Karpas-422 (cell line): ENCODE measurements around the gene ZFP91. TPM values are rescaled to one million over a fixed set of nuclear protein-coding genes. Genes with fewer than 3 reads are reported as not detected.
"Not testable (repeated sequence)": the region's sequence is repeated elsewhere in the genome, so short reads cannot be mapped to it uniquely, and the experiment has no call there.

Experiments
- DNase-seq: peaks from one replicate; pipeline ENCODE4 v3.0.0-alpha.2; 2015
- H2AFZ ChIP-seq: fragments of 200-600 bp; sonication (generic); 2 replicates; pipeline ENCODE4 v1.6.1; 2014; ENCODE audit warnings: antibody characterized with exemption, low read length, mixed read lengths
- H3K27ac ChIP-seq: fragments of 200-600 bp; sonication (generic); 2 replicates; pipeline ENCODE4 v1.5.1; 2014; ENCODE audit warnings: mild to moderate bottlenecking, low read length, moderate library complexity
- H3K27me3 ChIP-seq: fragments of 200-600 bp; sonication (generic); 2 replicates; pipeline ENCODE4 v1.6.1; 2014; ENCODE audit warnings: low read length, mixed read lengths
- H3K36me3 ChIP-seq: fragments of 200-600 bp; sonication (generic); 2 replicates; pipeline ENCODE4 v1.6.1; 2014; ENCODE audit warnings: low read length, mixed read lengths; ENCODE audit not compliant: insufficient read depth
- H3K4me1 ChIP-seq: fragments of 200-600 bp; sonication (generic); 2 replicates; pipeline ENCODE4 v1.6.1; 2014; ENCODE audit warnings: mild to moderate bottlenecking, low read length, mixed read lengths
- H3K4me2 ChIP-seq: fragments of 200-600 bp; sonication (generic); 2 replicates; pipeline ENCODE4 v1.6.1; 2014; ENCODE audit warnings: low read length, low read depth, mild to moderate bottlenecking; ENCODE audit not compliant: poor library complexity, severe bottlenecking
- H3K4me3 ChIP-seq: fragments of 200-600 bp; sonication (generic); 2 replicates; pipeline ENCODE4 v1.5.1; 2014; ENCODE audit warnings: mild to moderate bottlenecking, antibody characterized with exemption, low read length, mixed read lengths
- H3K79me2 ChIP-seq: fragments of 200-600 bp; sonication (generic); 2 replicates; pipeline ENCODE4 v1.6.1; 2014; ENCODE audit warnings: mild to moderate bottlenecking, low read length, mixed read lengths
- H3K9ac ChIP-seq: fragments of 200-600 bp; sonication (generic); 2 replicates; pipeline ENCODE4 v1.6.0; 2014; ENCODE audit warnings: low read length
- H3K9me2 ChIP-seq: fragments of 200-600 bp; sonication (generic), shearing (Covaris generic); replicated peaks from 2 replicates; pipeline ENCODE4 v1.6.0; 2014; ENCODE audit warnings: mild to moderate bottlenecking, low read length, moderate library complexity; ENCODE audit not compliant: insufficient read depth
- H3K9me3 ChIP-seq: fragments of 300-700, 200-600 bp; sonication (generic); 2 replicates; pipeline ENCODE4 v1.6.1; 2014; ENCODE audit warnings: low read length, mixed read lengths
- H4K20me1 ChIP-seq: fragments of 200-600 bp; sonication (generic); 2 replicates; pipeline ENCODE4 v1.6.1; 2014; ENCODE audit warnings: mild to moderate bottlenecking, antibody characterized with exemption, low read length, low read depth; ENCODE audit not compliant: insufficient read depth
- total RNA-seq: library from RNA; depleted of rRNA; stranded (reverse); fragments of >200 nt; shearing (Covaris generic); gene quantifications from 2 replicates; pipeline ENCODE4 v1.2.3, GENCODE V29; 2014; ENCODE audit warnings: low replicate concordance

Gene ZFP91
- total RNA-seq, 1 experiment from 2014 or later: 49.4 TPM

GRCh38 chr11:58562375-58562800 lies 16.5 kb upstream of the ZFP91 start:
- Histone ChIP-seq H3K9me2 (no peaks in the 10 kb centered on the region), H3K79me2 (peaks cover 97% of the 10 kb centered on the region), H4K20me1 (no peaks in the 10 kb centered on the region), H3K27me3 (no peaks in the 10 kb centered on the region), H3K27ac (no peak overlapping the region), H3K36me3 (peaks cover 66% of the 10 kb centered on the region), H3K4me3 (no peak overlapping the region), H3K9ac (no peak overlapping the region), H3K9me3 (no peaks in the 10 kb centered on the region), H3K4me1 (peaks cover 31% of the 10 kb centered on the region), H3K4me2 (no peak overlapping the region), H2AFZ (no peak overlapping the region)
- DNase-seq: no peak

- Histone ChIP-seq H3K4me1 (peaks cover 48% of the 10 kb centered on the region), H3K79me2 (peaks cover 100% of the 10 kb centered on the region)
These were observed 14.6 kb upstream of the ZFP91 start for GRCh38 chr11:58564231-58564630.

GRCh38 chr11:58567889-58568512 lies 10.9 kb upstream of the ZFP91 start:
- H3K79me2 ChIP-seq: peaks cover 95% of the 10 kb centered on the region
- H2AFZ ChIP-seq: no peak overlapping the region
- H3K27me3 ChIP-seq: no peaks in the 10 kb centered on the region
- no peaks in the 10 kb centered on the region for H4K20me1 ChIP-seq
- H3K9me3 ChIP-seq: no peaks in the 10 kb centered on the region
- no peaks in the 10 kb centered on the region for H3K9me2 ChIP-seq
- peaks cover 53% of the 10 kb centered on the region for H3K4me1 ChIP-seq
- H3K4me2 ChIP-seq: peak overlapping the region; percentile 4
- no peak overlapping the region for H3K4me3 ChIP-seq
- H3K27ac ChIP-seq: no peak overlapping the region
- H3K9ac ChIP-seq: no peak overlapping the region
- H3K36me3 ChIP-seq: peaks cover 64% of the 10 kb centered on the region
- peak; percentile 90 for DNase-seq

More at GRCh38 chr11:58564231-58564630, 14.6 kb upstream of the ZFP91 start:
- H3K27ac ChIP-seq: no peak overlapping the region
- no peak overlapping the region for H3K4me2 ChIP-seq
- no peaks in the 10 kb centered on the region for H4K20me1 ChIP-seq
- H2AFZ ChIP-seq: no peak overlapping the region
- no peaks in the 10 kb centered on the region for H3K9me2 ChIP-seq
- H3K27me3 ChIP-seq: no peaks in the 10 kb centered on the region
- peaks cover 74% of the 10 kb centered on the region for H3K36me3 ChIP-seq
- no peak overlapping the region for H3K9ac ChIP-seq
- no peak for DNase-seq
- H3K4me3 ChIP-seq: no peak overlapping the region
- H3K9me3 ChIP-seq: no peaks in the 10 kb centered on the region

- Histone ChIP-seq H3K4me3 (peak overlapping the region; percentile 85; the same call in 1 of the 2 replicates), H3K4me1 (peaks cover 63% of the 10 kb centered on the region), H3K79me2 (peaks cover 90% of the 10 kb centered on the region), H3K4me2 (peak overlapping the region; percentile 89), H3K36me3 (peaks cover 25% of the 10 kb centered on the region; the same call in 1 of the 2 replicates), H3K27ac (peak overlapping the region; percentile 97), H3K9ac (peak overlapping the region; percentile 98; the same call in 1 of the 2 replicates)
- H3K27me3 ChIP-seq, H3K9me2 ChIP-seq, DNase-seq, H3K9me3 ChIP-seq, H4K20me1 ChIP-seq, H2AFZ ChIP-seq: not testable (repeated sequence)
These were observed 6.0 kb upstream of the ZFP91 start for GRCh38 chr11:58572906-58573305.

GRCh38 chr11:58573451-58574104 lies 5.3 kb upstream of the ZFP91 start:
- peaks cover 83% of the 10 kb centered on the region for H3K79me2 ChIP-seq
- H2AFZ ChIP-seq: no peak overlapping the region
- H4K20me1 ChIP-seq: no peaks in the 10 kb centered on the region
- no peaks in the 10 kb centered on the region for H3K27me3 ChIP-seq
- H3K9me3 ChIP-seq: no peaks in the 10 kb centered on the region
- peak overlapping the region; percentile 89 for H3K4me2 ChIP-seq
- H3K9me2 ChIP-seq: no peaks in the 10 kb centered on the region
- peaks cover 24% of the 10 kb centered on the region; the same call in 1 of the 2 replicates for H3K36me3 ChIP-seq
- H3K4me3 ChIP-seq: peak overlapping the region; percentile 85
- DNase-seq: peak; percentile 78
- peak overlapping the region; percentile 98 for H3K9ac ChIP-seq
- H3K27ac ChIP-seq: peak overlapping the region; percentile 97
- H3K4me1 ChIP-seq: peaks cover 57% of the 10 kb centered on the region

GRCh38 chr11:58574881-58575280 lies 4.0 kb upstream of the ZFP91 start:
- peaks cover 16% of the 10 kb centered on the region; the same call in 1 of the 2 replicates for H3K36me3 ChIP-seq
- H3K9ac ChIP-seq: peak overlapping the region; percentile 98
- no peaks in the 10 kb centered on the region for H3K9me3 ChIP-seq
- H3K27ac ChIP-seq: peak overlapping the region; percentile 97
- H3K9me2 ChIP-seq: no peaks in the 10 kb centered on the region
- H3K4me2 ChIP-seq: peak overlapping the region; percentile 89
- peak overlapping the region; percentile 85 for H3K4me3 ChIP-seq
- H3K4me1 ChIP-seq: peaks cover 44% of the 10 kb centered on the region
- DNase-seq: no peak
- H2AFZ ChIP-seq: no peak overlapping the region
- no peaks in the 10 kb centered on the region for H4K20me1 ChIP-seq
- no peaks in the 10 kb centered on the region for H3K27me3 ChIP-seq
- peaks cover 78% of the 10 kb centered on the region for H3K79me2 ChIP-seq

- DNase-seq: peak; percentile 93
- Histone ChIP-seq H3K4me3 (peak within 1 kb of the TSS; percentile 85), H2AFZ (no peak within 1 kb of the TSS), H3K79me2 (peaks cover 81% of the 10 kb centered on the region), H4K20me1 (no peaks in the 10 kb centered on the region), H3K4me2 (peak within 1 kb of the TSS; percentile 89), H3K36me3 (peaks cover 13% of the 10 kb centered on the region; the same call in 1 of the 2 replicates), H3K9ac (peak within 1 kb of the TSS; percentile 98), H3K27me3 (no peaks in the 10 kb centered on the region), H3K27ac (peak within 1 kb of the TSS; percentile 97), H3K9me2 (no peaks in the 10 kb centered on the region), H3K9me3 (no peaks in the 10 kb centered on the region), H3K4me1 (peaks cover 47% of the 10 kb centered on the region)
These were observed 3.4 kb upstream of the ZFP91 start, which contains the start of gene LPXN for GRCh38 chr11:58575377-58576020. Gene LPXN, minus strand, starts transcription at chr11:58575856. Its CDS starts 84 bp downstream, at chr11:58575772.
